DND-41 (cell line): Measurements from ENCODE around the gene CFAP97.

Experiments used
- EZH2 ChIP-seq: IDR thresholded peaks from 3 replicates; pipeline ENCODE4 v1.6.1; 2012; ENCODE audit warnings: borderline replicate concordance, low read depth, mild to moderate bottlenecking, moderate library complexity, low read length, inconsistent platforms; ENCODE audit not compliant: severe bottlenecking
- TF ChIP-seq, protein P1 (sequence below): IDR thresholded peaks from 2 replicates; pipeline ENCODE4 v1.5.1; 2012; ENCODE audit warnings: borderline replicate concordance, low read length, moderate library complexity, mild to moderate bottlenecking; ENCODE audit not compliant: poor library complexity, severe bottlenecking; ENCODE audit errors: extremely low read depth

DNA sequence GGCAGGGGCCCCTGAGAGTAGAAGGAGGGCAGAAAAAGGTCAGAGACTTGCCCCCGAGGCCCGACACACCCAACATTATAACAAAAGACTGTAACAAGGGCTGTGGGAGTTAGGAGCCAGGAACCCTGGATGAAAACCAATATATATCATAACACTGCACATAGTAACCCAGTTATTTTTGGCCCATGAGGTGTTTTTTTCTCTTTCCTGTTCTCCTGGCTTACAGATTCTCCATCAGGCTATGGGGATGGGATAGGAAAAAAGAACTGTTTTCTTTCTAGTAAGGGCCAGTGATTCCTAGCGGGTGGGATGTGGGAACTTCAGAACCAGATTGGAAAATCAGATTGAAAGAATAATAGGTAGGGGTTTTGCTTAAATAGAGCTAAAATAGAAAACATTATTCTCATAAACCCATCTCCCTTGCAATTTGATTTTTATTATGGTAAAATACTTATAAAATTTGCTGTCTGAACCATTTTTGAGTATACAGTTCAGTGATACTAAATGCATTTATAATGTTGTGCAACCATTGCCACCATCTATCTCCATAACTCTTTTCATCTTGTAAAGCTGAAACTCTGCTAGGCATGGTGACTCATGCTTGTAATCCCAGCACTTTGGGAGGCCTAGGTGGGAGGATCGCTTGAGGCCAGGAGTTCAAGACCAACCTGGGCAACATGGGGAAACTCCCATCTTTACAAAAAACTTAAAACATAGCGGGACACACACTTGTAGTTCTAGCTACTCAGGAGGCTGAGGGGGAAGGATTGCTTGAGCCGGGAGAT, 39.1 kb upstream of the CFAP97 start:
- TF ChIP-seq, protein P1, sequence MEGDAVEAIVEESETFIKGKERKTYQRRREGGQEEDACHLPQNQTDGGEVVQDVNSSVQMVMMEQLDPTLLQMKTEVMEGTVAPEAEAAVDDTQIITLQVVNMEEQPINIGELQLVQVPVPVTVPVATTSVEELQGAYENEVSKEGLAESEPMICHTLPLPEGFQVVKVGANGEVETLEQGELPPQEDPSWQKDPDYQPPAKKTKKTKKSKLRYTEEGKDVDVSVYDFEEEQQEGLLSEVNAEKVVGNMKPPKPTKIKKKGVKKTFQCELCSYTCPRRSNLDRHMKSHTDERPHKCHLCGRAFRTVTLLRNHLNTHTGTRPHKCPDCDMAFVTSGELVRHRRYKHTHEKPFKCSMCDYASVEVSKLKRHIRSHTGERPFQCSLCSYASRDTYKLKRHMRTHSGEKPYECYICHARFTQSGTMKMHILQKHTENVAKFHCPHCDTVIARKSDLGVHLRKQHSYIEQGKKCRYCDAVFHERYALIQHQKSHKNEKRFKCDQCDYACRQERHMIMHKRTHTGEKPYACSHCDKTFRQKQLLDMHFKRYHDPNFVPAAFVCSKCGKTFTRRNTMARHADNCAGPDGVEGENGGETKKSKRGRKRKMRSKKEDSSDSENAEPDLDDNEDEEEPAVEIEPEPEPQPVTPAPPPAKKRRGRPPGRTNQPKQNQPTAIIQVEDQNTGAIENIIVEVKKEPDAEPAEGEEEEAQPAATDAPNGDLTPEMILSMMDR, result no peak
- no peak for TF ChIP-seq EZH2
